LNCAP (cell line): ENCODE data around the gene STX7.

Experiments
- TF ChIP-seq, protein P1 (sequence below): fragments of 450-650 bp; IDR thresholded peaks from 2 replicates; pipeline ENCODE4 v1.5.1; 2017; ENCODE audit warnings: mild to moderate bottlenecking

The STX7 gene

DNA sequence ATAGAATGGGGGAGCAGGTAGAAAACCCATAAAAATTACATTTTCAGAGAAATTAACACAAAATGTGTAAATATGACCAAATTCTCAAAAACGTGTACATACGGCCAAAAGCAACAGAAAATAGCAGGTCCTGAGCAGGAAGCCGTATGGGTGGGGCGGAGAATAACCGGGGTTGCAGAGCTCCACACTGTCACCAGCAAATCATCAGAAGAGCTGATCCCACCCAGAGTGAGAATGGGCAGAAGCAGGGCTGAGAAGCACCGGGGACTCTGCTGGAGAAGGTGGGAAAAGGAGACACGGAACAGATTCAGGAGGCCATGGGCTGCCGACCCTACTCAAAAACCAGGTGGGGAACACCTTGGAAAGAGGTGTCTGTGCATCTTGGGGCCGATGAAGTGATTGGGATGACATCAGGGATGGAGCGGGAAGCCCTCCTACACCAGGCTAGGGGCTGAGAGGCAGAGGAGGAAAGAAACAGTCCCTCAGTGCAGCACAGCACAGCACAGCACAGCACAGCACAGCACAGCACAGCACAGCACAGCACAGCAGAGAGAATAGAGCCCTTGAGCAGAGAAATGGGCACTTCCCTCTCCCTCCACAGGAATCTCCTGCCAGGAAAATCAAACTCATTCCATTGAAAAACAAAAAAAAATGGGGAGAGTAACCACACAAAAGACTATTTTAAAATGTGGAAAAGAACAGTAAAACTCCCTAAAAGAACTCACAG, 22.3 kb downstream of the STX7 start:
- TF ChIP-seq, protein P1, sequence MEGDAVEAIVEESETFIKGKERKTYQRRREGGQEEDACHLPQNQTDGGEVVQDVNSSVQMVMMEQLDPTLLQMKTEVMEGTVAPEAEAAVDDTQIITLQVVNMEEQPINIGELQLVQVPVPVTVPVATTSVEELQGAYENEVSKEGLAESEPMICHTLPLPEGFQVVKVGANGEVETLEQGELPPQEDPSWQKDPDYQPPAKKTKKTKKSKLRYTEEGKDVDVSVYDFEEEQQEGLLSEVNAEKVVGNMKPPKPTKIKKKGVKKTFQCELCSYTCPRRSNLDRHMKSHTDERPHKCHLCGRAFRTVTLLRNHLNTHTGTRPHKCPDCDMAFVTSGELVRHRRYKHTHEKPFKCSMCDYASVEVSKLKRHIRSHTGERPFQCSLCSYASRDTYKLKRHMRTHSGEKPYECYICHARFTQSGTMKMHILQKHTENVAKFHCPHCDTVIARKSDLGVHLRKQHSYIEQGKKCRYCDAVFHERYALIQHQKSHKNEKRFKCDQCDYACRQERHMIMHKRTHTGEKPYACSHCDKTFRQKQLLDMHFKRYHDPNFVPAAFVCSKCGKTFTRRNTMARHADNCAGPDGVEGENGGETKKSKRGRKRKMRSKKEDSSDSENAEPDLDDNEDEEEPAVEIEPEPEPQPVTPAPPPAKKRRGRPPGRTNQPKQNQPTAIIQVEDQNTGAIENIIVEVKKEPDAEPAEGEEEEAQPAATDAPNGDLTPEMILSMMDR = no peak

DNA sequence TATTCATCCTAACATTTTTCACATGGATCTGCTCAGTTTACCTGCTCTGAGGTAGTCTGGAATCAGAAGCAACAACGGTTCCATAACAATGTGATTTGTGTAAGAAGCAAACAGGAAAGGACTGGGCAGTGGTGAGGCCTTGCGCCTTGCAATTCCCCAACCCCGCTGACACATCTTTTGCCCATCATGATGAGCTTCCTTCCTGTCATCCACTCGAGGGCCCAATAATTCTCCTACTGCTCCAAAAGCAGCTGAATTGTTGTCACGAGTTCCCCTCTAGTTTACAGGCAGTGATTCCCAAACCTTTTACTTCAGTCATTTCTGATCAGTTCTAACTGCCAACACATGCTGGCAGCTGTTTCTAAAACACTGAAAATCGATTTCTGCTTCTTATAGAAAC, 22.9 kb downstream of the STX7 start:
- TF ChIP-seq, protein P1 = no peak

DNA sequence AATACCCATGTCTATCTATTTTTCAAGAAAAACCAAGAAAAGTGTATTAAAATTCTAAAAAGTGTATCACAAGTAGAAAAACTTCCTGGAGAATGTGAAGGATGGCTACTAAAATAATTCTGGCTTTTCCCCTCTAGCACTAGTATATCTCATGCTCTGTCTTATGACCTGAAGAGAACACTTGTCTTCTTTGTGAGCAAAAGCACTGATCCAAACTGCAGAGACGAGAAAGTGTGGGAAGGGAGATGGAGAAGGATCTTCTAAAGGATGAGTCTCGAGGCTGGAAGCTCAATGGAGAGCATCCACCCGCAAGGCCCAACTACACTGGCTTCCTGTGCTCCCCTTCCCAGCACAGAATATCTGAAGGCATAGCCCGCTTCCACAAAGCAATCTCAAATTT, 23.5 kb downstream of the STX7 start:
- TF ChIP-seq, protein P1 = no peak

DNA sequence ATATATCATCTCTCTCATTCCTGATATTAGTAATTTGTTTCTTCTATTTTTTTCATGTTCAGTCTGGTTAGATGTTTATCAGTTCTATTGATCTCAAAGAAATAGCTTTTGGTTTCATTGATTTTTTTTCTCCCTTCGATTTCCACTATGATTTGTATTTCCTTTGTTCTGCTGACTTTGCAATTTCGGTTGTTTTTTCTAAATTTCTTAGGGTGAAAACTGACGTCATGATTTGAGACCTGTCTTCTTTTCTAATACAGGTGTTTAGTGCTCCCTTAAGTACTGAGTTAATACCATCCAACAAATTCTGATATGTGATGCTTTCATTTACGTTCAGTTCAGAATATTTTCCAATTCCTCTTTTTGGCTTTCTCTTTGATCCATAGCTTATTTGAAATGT, 25.2 kb downstream of the STX7 start:
- TF ChIP-seq, protein P1 = no peak

DNA sequence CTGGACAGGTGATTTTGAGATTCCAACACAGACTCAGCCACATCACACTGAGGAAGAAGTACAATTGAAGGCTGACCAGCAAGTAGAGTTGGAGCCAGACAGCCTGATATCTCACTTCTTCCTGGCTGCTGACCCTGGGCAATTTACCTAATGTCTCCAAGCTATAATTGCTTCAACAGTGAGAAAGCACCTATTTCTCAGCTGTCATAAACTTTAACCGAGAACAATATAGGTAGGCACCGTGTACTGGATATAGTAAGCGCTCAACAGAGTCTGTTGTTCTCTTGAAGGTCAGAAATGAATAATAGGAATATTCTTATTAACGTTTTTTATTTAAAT, 28.3 kb downstream of the STX7 start:
- TF ChIP-seq, protein P1 = no peak

DNA sequence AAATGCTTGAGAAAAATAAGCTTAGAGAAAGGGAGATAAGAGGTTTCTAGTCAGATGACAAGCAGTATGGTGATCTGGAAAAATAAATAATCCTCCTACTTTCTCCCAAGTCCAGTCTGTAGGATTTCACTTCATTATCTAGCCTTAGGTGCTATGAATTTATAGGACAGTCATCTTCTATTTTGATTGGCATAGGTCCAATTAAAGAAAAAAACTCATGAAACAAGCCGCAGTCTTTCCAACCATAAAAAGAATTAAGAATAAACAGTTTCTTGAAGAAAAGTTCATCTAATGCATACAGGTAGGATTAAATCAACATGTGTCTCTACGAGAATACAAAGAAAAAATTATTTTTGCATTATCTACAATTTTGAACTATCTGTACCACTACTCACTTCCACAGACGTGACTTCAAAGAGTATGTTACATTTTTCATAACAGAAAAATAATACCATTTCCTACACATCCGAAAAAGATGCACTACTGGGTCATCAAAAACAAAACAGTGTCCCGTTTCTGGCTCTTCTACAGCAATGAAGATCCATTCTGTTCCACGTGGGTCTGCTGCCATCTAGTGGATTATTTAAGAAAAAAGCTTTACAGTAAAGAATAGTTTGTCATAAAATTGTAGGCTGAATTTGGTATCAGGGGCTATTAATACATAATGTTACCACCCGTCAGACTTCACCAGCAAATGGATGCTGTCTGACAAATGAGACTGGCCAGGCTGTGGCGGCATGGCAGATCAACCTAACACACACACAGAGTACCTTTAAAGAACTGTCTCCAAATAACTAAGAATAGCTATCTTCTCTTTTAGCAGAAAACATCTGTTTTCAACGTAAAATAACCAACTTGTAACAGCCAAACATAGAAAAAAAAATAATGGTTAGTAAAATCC, 28.9 kb downstream of the STX7 start:
- TF ChIP-seq, protein P1 = peak; percentile 71

DNA sequence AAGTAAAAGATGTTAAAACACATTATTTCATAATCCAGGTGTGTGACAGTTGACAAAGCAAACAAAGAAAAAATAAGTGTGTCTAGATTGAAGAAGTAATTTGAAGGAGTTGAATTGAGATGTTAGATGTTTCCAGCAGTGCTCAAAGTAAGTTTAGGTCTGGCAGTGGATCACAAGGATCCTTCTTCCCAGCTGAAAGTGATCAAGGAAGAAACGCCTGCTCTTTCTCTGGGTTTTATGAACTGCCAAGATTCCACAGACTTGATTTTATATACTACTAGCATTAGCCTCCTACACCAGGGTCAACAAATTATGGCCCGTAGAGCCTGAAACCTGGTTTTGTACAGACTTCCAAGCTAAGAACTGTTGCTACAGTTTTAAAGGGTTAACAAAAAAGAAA, 30.3 kb downstream of the STX7 start:
- TF ChIP-seq, protein P1 = no peak
